GM12872 (cell line): ENCODE data around the gene HRAS.
A peak's percentile ranks its signal among the peaks of the same experiment; 100 is the strongest.

ENCODE experiments used
- TF ChIP-seq, protein P1 (sequence below): IDR thresholded peaks from 3 replicates; pipeline ENCODE4 v1.5.1; 2011; ENCODE audit warnings: low read depth, mild to moderate bottlenecking, low read length, moderate library complexity; ENCODE audit not compliant: insufficient read depth

The HRAS gene

DNA sequence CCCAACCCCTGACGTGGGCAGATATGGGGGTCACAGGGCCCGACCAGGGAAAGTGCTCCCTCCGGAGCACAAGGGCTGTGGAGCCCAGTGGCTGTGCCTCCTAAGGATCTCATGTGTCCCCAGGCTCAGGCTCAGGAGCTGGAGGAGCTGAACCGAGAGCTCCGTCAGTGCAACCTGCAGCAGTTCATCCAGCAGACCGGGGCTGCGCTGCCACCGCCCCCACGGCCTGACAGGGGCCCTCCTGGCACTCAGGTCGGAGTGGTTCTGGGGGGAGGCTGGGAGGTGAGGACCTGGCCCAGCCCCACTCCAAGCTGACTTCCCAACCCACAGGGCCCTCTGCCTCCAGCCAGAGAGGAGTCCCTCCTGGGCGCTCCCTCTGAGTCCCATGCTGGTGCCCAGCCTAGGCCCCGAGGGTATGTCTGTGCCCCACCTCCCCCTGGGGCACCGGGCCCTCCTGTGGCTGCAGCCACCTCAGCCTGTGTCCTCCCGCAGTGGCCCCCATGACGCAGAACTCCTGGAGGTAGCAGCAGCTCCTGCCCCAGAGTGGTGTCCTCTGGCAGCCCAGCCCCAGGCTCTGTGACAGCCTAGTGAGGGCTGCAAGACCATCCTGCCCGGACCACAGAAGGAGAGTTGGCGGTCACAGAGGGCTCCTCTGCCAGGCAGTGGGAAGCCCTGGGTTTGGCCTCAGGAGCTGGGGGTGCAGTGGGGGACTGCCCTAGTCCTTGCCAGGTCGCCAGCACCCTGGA is 27.9 kb upstream of the HRAS start:
- TF ChIP-seq, protein P1, sequence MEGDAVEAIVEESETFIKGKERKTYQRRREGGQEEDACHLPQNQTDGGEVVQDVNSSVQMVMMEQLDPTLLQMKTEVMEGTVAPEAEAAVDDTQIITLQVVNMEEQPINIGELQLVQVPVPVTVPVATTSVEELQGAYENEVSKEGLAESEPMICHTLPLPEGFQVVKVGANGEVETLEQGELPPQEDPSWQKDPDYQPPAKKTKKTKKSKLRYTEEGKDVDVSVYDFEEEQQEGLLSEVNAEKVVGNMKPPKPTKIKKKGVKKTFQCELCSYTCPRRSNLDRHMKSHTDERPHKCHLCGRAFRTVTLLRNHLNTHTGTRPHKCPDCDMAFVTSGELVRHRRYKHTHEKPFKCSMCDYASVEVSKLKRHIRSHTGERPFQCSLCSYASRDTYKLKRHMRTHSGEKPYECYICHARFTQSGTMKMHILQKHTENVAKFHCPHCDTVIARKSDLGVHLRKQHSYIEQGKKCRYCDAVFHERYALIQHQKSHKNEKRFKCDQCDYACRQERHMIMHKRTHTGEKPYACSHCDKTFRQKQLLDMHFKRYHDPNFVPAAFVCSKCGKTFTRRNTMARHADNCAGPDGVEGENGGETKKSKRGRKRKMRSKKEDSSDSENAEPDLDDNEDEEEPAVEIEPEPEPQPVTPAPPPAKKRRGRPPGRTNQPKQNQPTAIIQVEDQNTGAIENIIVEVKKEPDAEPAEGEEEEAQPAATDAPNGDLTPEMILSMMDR, result no peak

DNA sequence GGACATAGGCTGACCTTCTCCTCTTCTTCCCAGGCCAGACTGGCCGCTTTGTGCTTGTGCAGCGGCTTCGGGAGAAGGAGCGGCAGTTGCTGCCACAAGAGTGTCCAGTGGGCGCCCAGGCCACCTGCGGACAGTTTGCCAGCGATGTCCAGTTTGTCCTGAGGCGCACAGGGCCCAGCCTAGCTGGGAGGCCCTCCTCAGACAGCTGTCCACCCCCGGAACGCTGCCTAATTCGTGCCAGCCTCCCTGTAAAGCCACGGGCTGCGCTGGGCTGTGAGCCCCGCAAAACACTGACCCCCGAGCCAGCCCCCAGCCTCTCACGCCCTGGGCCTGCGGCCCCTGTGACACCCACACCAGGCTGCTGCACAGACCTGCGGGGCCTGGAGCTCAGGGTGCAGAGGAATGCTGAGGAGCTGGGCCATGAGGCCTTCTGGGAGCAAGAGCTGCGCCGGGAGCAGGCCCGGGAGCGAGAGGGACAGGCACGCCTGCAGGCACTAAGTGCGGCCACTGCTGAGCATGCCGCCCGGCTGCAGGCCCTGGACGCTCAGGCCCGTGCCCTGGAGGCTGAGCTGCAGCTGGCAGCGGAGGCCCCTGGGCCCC is 26.8 kb upstream of the HRAS start:
- TF ChIP-seq, protein P1, result no peak

DNA sequence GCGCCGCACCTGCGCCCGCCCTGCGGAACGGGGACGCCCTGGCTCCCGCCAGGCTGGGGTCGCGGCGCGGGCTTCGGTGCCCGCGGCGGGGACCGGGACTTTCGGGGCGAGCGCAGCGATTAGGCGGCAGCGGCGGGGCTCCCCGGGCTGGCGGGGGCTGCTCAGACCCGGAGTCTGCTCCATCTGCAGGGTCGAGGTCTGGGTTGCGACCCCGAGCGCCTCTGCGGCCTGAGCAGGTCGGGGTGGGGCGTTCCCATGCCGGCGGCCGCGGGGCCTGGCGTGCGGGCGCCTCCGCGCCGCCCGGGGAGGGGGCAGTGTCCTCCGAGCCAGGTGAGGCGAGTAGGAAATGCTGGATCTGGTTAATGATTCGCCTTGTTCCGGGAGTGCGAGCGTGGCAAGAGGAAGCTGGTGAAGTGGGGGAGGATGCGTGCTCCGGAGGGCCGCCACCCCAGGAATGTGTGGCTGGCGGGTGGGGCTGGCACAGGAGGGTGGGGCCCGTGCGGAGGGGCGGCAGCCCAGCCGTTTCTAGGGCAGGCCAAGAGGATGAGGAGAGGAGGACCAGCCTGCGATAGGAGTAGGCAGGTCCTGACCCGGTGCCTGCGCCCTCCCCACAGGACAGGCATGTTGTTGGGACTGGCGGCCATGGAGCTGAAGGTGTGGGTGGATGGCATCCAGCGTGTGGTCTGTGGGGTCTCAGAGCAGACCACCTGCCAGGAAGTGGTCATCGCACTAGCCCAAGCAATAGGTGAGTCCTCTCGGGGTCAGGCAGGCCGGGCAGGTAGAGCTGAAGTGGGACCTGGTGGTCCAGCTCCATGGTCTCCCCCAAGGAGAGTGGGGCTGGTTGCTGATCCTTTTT is 26.0 kb upstream of the HRAS start:
- TF ChIP-seq, protein P1, result no peak

DNA sequence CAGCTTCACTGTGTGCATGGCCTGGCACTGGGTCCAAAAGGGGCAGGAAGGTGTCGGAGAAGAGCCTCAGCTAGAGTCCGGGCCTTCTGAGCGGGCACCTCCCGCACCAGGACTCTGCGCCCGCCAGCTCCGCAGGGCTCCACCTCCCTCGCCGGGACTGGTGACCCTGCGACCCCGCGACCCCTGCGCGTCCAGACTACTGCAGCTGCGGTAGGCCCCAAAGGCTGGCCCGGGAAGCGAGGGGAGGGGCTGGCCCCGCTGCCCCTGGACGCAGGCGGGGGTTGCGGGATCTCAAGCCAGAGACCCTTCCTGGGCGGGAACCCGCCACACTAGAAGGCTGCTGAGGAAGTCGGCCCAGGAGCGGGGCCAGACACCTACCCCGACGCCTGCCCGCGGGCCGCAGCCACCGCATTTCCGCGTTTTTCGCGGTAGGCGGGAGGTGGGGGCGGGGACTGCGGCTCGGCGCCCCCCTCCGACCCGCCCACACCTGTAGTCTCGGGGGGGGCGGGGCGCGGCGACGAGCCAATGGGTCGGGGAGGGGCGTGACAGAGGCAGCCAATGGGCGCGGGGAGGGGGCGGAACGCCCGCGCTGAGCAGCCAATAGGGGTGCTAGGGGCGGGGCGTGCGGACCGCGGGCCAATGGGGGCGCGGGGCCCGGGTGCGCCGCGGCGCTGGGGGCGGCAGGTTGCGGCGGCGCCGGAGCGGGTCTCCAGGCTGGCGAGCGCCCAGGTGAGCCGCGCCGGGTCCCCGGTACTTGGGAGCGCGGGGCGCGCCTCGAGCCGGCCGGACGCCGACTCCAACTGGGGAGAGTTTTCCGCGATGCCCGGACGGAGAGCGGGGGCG is 25.1 kb upstream of the HRAS start, which contains the start of the genes LMNTD2 and RASSF7:
LMNTD2 (minus strand) TSS at position 434 of the 843 bp plus-strand sequence; CDS start at position 412, 22 bp downstream.
RASSF7 (plus strand) TSS at position 666 of the 843 bp plus-strand sequence. CDS start 799 bp downstream, outside the sequence.
- TF ChIP-seq, protein P1, result no peak

DNA sequence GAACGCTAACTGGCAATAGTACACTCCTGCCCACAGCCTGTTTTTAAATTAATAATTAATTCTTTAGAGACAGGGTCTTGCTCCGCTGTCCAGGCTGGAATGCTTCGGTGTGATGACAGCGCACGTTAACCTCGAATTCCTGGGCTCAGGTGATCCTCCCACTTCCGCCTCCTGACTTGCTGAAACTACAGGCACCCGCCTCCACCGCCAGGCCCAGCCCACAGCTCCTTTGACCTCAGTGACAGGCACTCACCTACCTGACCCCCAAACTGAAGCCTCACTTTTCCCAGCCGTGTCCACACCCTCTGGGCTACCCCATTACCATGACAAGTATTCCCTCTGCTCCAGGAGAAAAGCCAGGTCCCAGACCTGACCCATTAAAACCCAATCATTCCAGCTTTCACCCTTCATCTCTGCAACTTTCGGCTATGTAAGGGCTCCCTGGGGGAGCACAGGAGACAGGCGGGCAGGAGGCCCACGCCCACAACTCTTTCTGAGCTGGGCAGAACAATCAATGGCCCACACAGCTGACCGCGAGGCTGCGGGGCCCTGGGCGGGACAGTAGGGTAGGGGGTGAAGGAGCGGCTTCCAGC is 24.4 kb upstream of the HRAS start:
- TF ChIP-seq, protein P1, result no peak

DNA sequence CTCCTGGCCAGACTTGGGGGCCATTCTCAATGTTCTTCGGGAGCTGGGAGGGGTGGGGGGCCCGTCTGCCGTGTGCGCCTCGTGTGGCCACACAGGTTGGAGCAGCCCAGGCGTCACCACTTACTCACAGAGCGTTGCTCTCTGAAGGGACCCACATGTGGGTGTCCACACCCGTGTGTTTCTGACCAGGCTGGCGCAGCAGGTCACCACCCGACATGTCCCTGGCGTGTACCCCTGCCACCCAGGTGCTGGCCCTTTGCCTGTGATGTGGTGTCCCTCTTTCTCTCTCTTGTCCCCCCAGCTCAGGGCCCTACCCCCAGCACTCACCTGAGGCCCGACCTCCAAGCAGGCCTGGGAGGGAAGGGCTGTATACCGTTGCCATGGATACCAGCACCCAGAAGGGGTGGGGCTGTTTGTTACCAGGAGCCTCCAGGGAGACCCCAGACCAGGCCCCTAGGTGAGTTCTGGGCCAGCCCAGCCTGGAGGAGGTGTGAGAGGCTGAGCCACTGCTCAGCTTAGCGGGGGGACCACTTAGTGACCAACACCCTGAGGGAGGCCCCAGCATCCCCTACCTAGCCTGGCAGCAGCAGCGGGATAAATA is 23.7 kb upstream of the HRAS start:
- TF ChIP-seq, protein P1, result peak; percentile 13; the same call in 1 of the 3 replicates
